ENCODE results near the gene CFAP46. TPM values are rescaled to one million over a fixed set of nuclear protein-coding genes. Genes with fewer than 3 reads are reported as not detected.
"Not testable (repeated sequence)": the region's sequence is repeated elsewhere in the genome, so short reads cannot be mapped to it uniquely, and the experiment has no call there.

The CFAP46 gene
- total RNA-seq, 1 donor from 2014 or later, result 3.7 TPM

- Mint-ChIP-seq H3K9me3 (peaks cover 11% of the 10 kb centered on the region), H3K27me3 (peaks cover 3% of the 10 kb centered on the region), H3K36me3 (ENCODE audit: low read depth) (no peaks in the 10 kb centered on the region), H3K27ac (no peak overlapping the region), H3K4me1 (peaks cover 12% of the 10 kb centered on the region), H3K4me3 (no peak overlapping the region)
- ChIA-PET CTCF (no interaction called here), POLR2A (no interaction called here)
- ATAC-seq (ENCODE audit: low read depth), result no peak
- intact Hi-C loops (cut with micrococcal nuclease), result no loop called here
- no peak for DNase-seq
- TF ChIP-seq CTCF (IDR thresholded peaks at IDR 0.05), result no peak
Observed at GRCh38 chr10:132844069-132844809, 98.1 kb downstream of the CFAP46 start.

- DNase-seq; H3K4me3 Mint-ChIP-seq; H3K27me3 Mint-ChIP-seq; H3K27ac Mint-ChIP-seq; intact Hi-C loops (cut with micrococcal nuclease); POLR2A ChIA-PET; CTCF ChIA-PET; H3K4me1 Mint-ChIP-seq; H3K36me3 Mint-ChIP-seq (ENCODE audit: low read depth); ATAC-seq (ENCODE audit: low read depth): not testable (repeated sequence)
- H3K9me3 Mint-ChIP-seq, result peaks cover 11% of the 10 kb centered on the region
Observed at GRCh38 chr10:132843276-132843675, 99.1 kb downstream of the CFAP46 start.

- no peak overlapping the region for H3K4me3 Mint-ChIP-seq
- no peaks in the 10 kb centered on the region for H3K36me3 Mint-ChIP-seq (ENCODE audit: low read depth)
- ChIA-PET POLR2A (no interaction called here), CTCF (no interaction called here)
- H3K4me1 Mint-ChIP-seq, result no peaks in the 10 kb centered on the region
- no peak for DNase-seq
- ATAC-seq (ENCODE audit: low read depth), result no peak
- H3K27me3 Mint-ChIP-seq, result peaks cover 3% of the 10 kb centered on the region
- no peak for TF ChIP-seq CTCF (IDR thresholded peaks at IDR 0.05)
- H3K27ac Mint-ChIP-seq, result no peak overlapping the region
- intact Hi-C loops (cut with micrococcal nuclease), result no loop called here
- peaks cover 11% of the 10 kb centered on the region for H3K9me3 Mint-ChIP-seq
Observed at GRCh38 chr10:132842397-132842796, 100.0 kb downstream of the CFAP46 start.

- DNase-seq (no peak), ATAC-seq (ENCODE audit: low read depth) (no peak)
- CTCF ChIA-PET, result no interaction called here
- no peaks in the 10 kb centered on the region for H3K36me3 Mint-ChIP-seq (ENCODE audit: low read depth)
- intact Hi-C loops (cut with micrococcal nuclease), result no loop called here
- POLR2A ChIA-PET, result no interaction called here
- no peak overlapping the region for H3K4me3 Mint-ChIP-seq
- no peak overlapping the region for H3K27ac Mint-ChIP-seq
- H3K27me3 Mint-ChIP-seq, result peaks cover 3% of the 10 kb centered on the region
- peaks cover 11% of the 10 kb centered on the region for H3K9me3 Mint-ChIP-seq
- H3K4me1 Mint-ChIP-seq, result peaks cover 6% of the 10 kb centered on the region
- TF ChIP-seq CTCF (IDR thresholded peaks at IDR 0.05), result no peak
Observed at GRCh38 chr10:132841615-132841975, 100.8 kb downstream of the CFAP46 start.

- Mint-ChIP-seq H3K9me3 (peaks cover 11% of the 10 kb centered on the region), H3K27me3 (peaks cover 3% of the 10 kb centered on the region), H3K27ac (no peak overlapping the region), H3K4me3 (no peak overlapping the region), H3K36me3 (ENCODE audit: low read depth) (no peaks in the 10 kb centered on the region), H3K4me1 (peaks cover 6% of the 10 kb centered on the region)
- no peak for ATAC-seq (ENCODE audit: low read depth)
- CTCF ChIA-PET, result no interaction called here
- no peak for DNase-seq
- no peak for TF ChIP-seq CTCF (IDR thresholded peaks at IDR 0.05)
- POLR2A ChIA-PET, result no interaction called here
- intact Hi-C loops (cut with micrococcal nuclease), result no loop called here
Observed at GRCh38 chr10:132840698-132841614, 101.4 kb downstream of the CFAP46 start.
